Psoas muscle (tissue), 8 donors: ENCODE results near the gene PCED1A. TPM values are rescaled to one million over a fixed set of nuclear protein-coding genes. Genes with fewer than 3 reads are reported as not detected.
A peak's percentile ranks its signal among the peaks of the same experiment; 100 is the strongest.

Source experiments
- ATAC-seq, 4 donors: fragments of 200-7000 bp; cut with Tn5 transposase; one replicate each; pipeline ENCODE4 v1.9.1; 2020; ENCODE audit warnings: moderate library complexity in 3 of 4, mild to moderate bottlenecking in 2 of 4
- DNase-seq, 2 donors: peaks; one replicate each; pipeline ENCODE4 v3.0.0-alpha.2; 2020
- H3K27ac ChIP-seq: fragments of 200-600 bp; one replicate; pipeline ENCODE4 v1.8.0; 2022
- H3K27me3 ChIP-seq, 3 donors: fragments of 200-600 bp in 1 of 3; one replicate each; pipeline versions ENCODE4 v1.6.1 to v1.8.0; 2013 to 2022; ENCODE audit warnings: low read length in 2 of 3, mild to moderate bottlenecking in 2 of 3, moderate library complexity in 1 of 3; ENCODE audit not compliant: insufficient read depth in 3 of 3
- H3K36me3 ChIP-seq, 2 donors: fragments of 200-600 bp in 1 of 2; one replicate each; pipeline versions ENCODE4 v1.6.1 to v1.8.0; 2013 to 2022; ENCODE audit warnings: low read depth in 1 of 2, mild to moderate bottlenecking in 1 of 2, moderate library complexity in 1 of 2; ENCODE audit not compliant: insufficient read depth in 1 of 2
- H3K4me1 ChIP-seq: fragments of 200-600 bp; one replicate; pipeline ENCODE4 v1.8.0; 2022
- H3K4me3 ChIP-seq: fragments of 200-600 bp; one replicate; pipeline ENCODE4 v1.8.0; 2022; ENCODE audit warnings: mild to moderate bottlenecking
- H3K9me3 ChIP-seq: fragments of 200-600 bp; one replicate; pipeline ENCODE4 v1.8.0; 2022
- WGBS, 3 donors: extraction: QIAGEN DNeasy Blood & Tissue Kit; methylation state at CpG; one replicate each; pipeline versions ENCODE4 v1.1.6 to v1.1.7; 2013; 5-methylcytosine and 5-hydroxymethylcytosine counted together
- intact Hi-C, 2 donors: fragments of 100-400 bp; cut with DNase I; formaldehyde crosslinking; loops; one replicate each; pipeline versions ENCODE4 v1.11.0 to v1.14.2; 2022
- long read RNA-seq, 2 donors: library from polyadenylated mRNA; unstranded; transcript quantifications; one replicate each; pipeline ENCODE4 v2.0.0, GENCODE V29; 2021
- polyA plus RNA-seq, 3 donors: library from polyadenylated mRNA; stranded (reverse); fragments of 200-250 nt; gene quantifications; one replicate each; pipeline ENCODE4 v1.2.3, GENCODE V29; 2013
- total RNA-seq, 4 donors: library from RNA; stranded (reverse); fragmentation: NEBNext Ultra II Directional in 2 of 4; extraction: Animal tissue kit (Norgen Biotek cat#: 25700) in 2 of 4; gene quantifications; one replicate each; pipeline versions ENCODE4 v1.2.1 to v1.2.4, GENCODE V29; 2021 to 2023
- TF ChIP-seq, protein P1 (sequence below): fragments of 200-600 bp; IDR thresholded peaks from one replicate; pipeline ENCODE4 v1.8.0; 2022; ENCODE audit warnings: antibody characterized with exemption
- donor health status: healthy with polysubstance abuse.
- donor health status: DM: no; HTN: no; CAD: no; lungs with moderate emphysema.
- donor health status: Bipolar disorder and iron deficiency.
- donor health status: healthy.
- donor health status: DM: yes; HTN: yes; CAD: no.
- donor health status: DM: no; HTN: no; CAD: no.
- donor health status: DM: no; HTN: no; CAD: no.
- donor health status: DM: yes; HTN: yes; CAD: no.

Gene PCED1A, protein sequence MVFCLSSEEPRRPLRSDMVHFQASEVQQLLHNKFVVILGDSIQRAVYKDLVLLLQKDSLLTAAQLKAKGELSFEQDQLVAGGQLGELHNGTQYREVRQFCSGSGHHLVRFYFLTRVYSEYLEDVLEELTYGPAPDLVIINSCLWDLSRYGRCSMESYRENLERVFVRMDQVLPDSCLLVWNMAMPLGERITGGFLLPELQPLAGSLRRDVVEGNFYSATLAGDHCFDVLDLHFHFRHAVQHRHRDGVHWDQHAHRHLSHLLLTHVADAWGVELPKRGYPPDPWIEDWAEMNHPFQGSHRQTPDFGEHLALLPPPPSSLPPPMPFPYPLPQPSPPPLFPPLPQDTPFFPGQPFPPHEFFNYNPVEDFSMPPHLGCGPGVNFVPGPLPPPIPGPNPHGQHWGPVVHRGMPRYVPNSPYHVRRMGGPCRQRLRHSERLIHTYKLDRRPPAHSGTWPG
- 10 to 100 TPM in 1 of 4 donors, 1 to 10 TPM in 3; 4.8 to 11.5 (median 8.0) TPM for total RNA-seq
- polyA plus RNA-seq: 1 to 10 TPM; 4.2 to 6.5 (median 5.7) TPM
- long read RNA-seq, donor 1, partial matches to known transcripts: 0 of 3 reads
- long read RNA-seq, donor 1, other reads (novel, unspliced or antisense): 2 of 3 reads
- long read RNA-seq, donor 2, partial matches to known transcripts: 1 of 5 reads
- long read RNA-seq, donor 2, other reads (novel, unspliced or antisense): 4 of 5 reads

DNA sequence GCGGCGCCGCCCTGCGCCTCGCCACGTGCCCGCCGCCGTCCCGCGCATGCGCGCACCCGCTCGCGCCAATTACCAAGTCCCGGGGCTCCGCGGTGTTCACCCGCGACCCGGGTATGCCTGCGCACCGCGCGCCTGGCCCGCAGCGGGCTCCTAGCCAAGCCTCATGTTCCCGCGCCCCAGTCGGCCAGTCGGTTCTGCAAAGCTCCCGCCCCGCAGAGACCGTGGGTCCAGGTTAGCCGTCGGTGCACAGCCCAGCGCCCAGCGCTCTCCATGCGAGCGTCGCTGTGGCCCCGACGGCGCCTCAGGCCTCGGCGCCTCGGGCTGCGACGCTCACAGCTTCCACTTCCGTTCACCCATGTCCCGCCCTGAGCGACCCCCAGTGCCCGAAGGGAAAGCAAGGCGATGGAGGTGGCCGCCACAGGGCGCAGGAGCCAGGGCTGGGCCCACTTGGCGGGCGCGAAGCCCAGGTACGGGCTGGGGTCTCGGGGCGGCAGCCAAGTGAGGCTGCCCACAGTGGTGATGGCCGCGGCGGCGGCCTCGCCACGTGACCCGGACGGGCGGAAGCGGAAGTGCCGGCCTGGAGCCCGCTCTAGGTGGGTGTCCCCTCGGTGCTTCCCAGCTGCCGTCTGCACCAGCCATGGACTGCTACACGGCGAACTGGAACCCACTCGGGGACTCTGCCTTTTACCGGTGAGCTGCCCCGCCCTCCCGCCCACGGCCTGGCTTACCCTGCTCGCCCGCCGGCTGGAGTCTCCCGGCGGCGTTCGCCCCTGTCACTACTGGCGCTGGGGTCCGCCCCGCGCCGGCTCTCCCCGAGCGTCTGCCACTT is at the start of gene PCED1A, which contains the start of gene VPS16:
TSS of gene PCED1A (minus strand) at position 518 of the 829 bp plus-strand sequence. CDS start 743 bp downstream, outside the sequence.
TSS of gene VPS16 (plus strand) at position 608 of the 829 bp plus-strand sequence. CDS start at position 638, 30 bp downstream.
- peaks cover 9% of the 10 kb centered on the region for H3K4me1 ChIP-seq
- H3K27ac ChIP-seq: peak within 1 kb of the TSS; percentile 91
- no peaks in the 10 kb centered on the region for H3K9me3 ChIP-seq
- H3K4me3 ChIP-seq: peak within 1 kb of the TSS; percentile 88
- intact Hi-C loops: no loop called here
- DNase-seq (peak; percentile 90 to 95), ATAC-seq (peak; percentile 99)
- H3K36me3 ChIP-seq: peaks cover 0 to 24% of the 10 kb centered on the region in 2 donors
- 0 to 2% (median 2%) methylated on average over 68 to 98 of the region's 98 CpGs for WGBS, 3 donors
- no peaks in the 10 kb centered on the region for H3K27me3 ChIP-seq
- TF ChIP-seq, protein P1, sequence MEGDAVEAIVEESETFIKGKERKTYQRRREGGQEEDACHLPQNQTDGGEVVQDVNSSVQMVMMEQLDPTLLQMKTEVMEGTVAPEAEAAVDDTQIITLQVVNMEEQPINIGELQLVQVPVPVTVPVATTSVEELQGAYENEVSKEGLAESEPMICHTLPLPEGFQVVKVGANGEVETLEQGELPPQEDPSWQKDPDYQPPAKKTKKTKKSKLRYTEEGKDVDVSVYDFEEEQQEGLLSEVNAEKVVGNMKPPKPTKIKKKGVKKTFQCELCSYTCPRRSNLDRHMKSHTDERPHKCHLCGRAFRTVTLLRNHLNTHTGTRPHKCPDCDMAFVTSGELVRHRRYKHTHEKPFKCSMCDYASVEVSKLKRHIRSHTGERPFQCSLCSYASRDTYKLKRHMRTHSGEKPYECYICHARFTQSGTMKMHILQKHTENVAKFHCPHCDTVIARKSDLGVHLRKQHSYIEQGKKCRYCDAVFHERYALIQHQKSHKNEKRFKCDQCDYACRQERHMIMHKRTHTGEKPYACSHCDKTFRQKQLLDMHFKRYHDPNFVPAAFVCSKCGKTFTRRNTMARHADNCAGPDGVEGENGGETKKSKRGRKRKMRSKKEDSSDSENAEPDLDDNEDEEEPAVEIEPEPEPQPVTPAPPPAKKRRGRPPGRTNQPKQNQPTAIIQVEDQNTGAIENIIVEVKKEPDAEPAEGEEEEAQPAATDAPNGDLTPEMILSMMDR: no peak

DNA sequence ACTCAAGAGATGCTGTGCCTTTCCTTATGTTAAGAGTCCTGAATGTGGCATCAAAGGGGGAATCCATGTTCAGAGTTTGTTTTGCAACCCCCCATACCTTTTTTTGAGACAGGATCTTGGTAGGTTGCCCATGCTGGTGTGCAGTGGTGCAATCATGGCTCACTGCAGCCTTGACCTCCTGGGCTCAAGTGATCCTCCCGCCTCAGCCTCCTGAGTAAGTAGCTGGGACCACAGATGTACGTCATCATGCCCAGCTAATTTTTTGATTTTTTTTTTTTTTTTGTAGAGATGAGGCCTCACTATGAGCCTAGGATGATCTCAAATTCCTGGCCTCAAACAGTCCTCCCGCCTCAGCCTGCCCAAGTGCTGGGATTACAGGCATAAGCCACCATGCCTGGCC is 49.3 kb upstream of the PCED1A start:
- H3K4me1 ChIP-seq: peaks cover 38% of the 10 kb centered on the region
- no peak overlapping the region for H3K4me3 ChIP-seq
- H3K27me3 ChIP-seq: no peaks in the 10 kb centered on the region
- H3K27ac ChIP-seq: no peak overlapping the region
- intact Hi-C loops: no loop called here
- ATAC-seq (no peak), DNase-seq (no peak)
- WGBS, 3 donors: 85 to 97% (median 86%) methylated on average over 3 of the region's 3 CpGs
- no peaks in the 10 kb centered on the region for H3K9me3 ChIP-seq
- TF ChIP-seq, protein P1: no peak
- H3K36me3 ChIP-seq: no peaks in the 10 kb centered on the region

DNA sequence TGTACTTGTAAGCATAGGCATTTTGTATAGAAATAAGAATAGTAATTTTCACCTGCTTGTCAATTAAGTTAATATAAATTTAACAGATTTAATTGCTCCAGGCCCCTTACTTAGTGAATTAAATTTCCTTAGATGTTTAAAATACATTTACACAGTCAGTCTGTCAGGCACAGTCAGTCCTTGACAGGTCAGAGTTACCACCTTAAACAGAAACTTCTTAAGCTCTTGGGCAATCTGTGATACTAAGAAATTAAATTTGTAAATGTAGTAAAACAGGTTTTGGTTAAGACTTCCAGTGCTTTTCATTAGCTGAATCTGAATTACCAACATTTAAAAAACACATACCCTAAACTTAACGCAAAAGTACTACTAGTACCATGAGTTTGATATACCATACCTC is 48.8 kb upstream of the PCED1A start:
- Histone ChIP-seq H3K4me3 (no peak overlapping the region), H3K9me3 (no peaks in the 10 kb centered on the region), H3K27me3 (no peaks in the 10 kb centered on the region), H3K27ac (no peak overlapping the region), H3K4me1 (peaks cover 38% of the 10 kb centered on the region), H3K36me3 (no peaks in the 10 kb centered on the region)
- ATAC-seq (no peak), DNase-seq (no peak)
- intact Hi-C loops: no loop called here
- WGBS, 3 donors: 50 to 98% (median 94%) methylated on average over 1 of the region's 1 CpG
- TF ChIP-seq, protein P1: no peak

DNA sequence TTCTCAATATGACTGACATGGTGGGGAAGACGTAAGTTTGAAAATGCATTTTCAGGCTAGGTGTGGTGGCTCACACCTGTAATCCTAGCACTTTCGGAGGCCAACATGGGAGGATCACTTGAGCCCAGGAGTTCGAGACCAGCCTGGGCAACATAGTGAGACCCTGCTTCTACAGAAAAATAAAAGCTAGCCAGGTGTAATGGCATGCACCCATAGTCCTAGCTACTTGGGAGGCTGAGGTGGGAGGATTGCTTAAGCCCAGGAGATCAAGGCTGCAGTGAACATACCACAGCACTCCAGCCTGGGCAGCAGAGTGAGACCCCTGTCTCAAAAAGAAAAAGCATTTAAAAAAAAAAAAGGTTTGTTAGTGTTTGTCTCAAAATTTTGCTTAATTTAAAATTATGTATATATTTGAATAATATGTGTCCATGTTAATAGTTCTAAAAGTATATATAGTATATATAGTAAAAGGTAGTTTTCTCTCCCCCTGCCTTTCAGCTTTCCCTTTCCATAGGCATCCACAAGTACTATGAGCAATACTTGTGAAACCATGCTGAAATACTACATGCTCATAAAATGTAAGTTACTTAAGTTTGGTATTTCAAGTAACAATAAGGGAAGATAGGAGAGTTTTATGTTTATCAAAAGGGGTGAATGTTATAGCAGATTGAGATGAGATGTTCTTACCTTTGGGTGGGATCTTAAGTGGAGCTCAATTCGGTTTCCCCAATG is 47.9 kb upstream of the PCED1A start:
- intact Hi-C loops: no loop called here
- 94 to 96% (median 94%) methylated on average over 4 of the region's 4 CpGs for WGBS, 3 donors
- Histone ChIP-seq H3K4me3 (no peak overlapping the region), H3K27me3 (no peaks in the 10 kb centered on the region), H3K27ac (no peak overlapping the region), H3K36me3 (no peaks in the 10 kb centered on the region), H3K4me1 (peaks cover 38% of the 10 kb centered on the region), H3K9me3 (no peaks in the 10 kb centered on the region)
- ATAC-seq (no peak), DNase-seq (no peak)
- TF ChIP-seq, protein P1: no peak
